Endothelial cell of umbilical vein (primary cell): ENCODE measurements around the gene GALNT10. TPM values are rescaled to one million over a fixed set of nuclear protein-coding genes. Genes with fewer than 3 reads are reported as not detected.

Experiments
- BruUV-seq: library from RNA; stranded (reverse); fragments of 400-500 nt; replicated peaks from 2 replicates; lab custom pipeline; 2021; lab: Mats Ljungman, UMichigan
- CTCF ChIA-PET: fragments of 300-600, 350-600 bp; sonication (Branson Sonifier 250); formaldehyde crosslinking; loops from one replicate; lab custom pipeline; 2021; ENCODE audit warnings: antibody characterized with exemption, inconsistent platforms; lab: Charles Lee
- POLR2A ChIA-PET: fragments of 300-600, 350-600 bp; sonication (Branson Sonifier 250); formaldehyde crosslinking; loops from one replicate; lab custom pipeline; 2021; ENCODE audit warnings: antibody characterized with exemption, inconsistent platforms; lab: Charles Lee
- DNase-seq: peaks from one replicate; pipeline ENCODE4 v3.0.0-alpha.2; 2011; ENCODE audit warnings: low read depth, low spot score
- FAIRE-seq: peaks from 2 replicates; lab custom pipeline; 2011; peaks lifted over from hg19 to GRCh38; lab: Jason Lieb, UNC
- H2AFZ ChIP-seq: 2 replicates; pipeline ENCODE4 v1.6.0; 2012; ENCODE audit warnings: low read depth, low read length, control low read depth, inconsistent platforms
- H3K27ac ChIP-seq: 2 replicates; pipeline ENCODE4 v1.5.1; 2011; ENCODE audit warnings: low read depth, mild to moderate bottlenecking, control low read depth, low read length, moderate library complexity; ENCODE audit not compliant: insufficient read depth
- H3K27me3 ChIP-seq, 2 experiments: 2 replicates each; pipeline versions ENCODE4 v1.6.0 to v1.6.1; 2011; ENCODE audit warnings: low read length in 2 of 2, mixed read lengths in 1 of 2; ENCODE audit not compliant: control insufficient read depth in 2 of 2, insufficient read depth in 2 of 2
- H3K36me3 ChIP-seq, 2 experiments: 2 replicates in 1 of 2; 3 replicates in 1 of 2; pipeline ENCODE4 v1.5.1; 2011; ENCODE audit warnings: low read length in 2 of 2, mild to moderate bottlenecking in 1 of 2, moderate library complexity in 1 of 2; ENCODE audit not compliant: control insufficient read depth in 2 of 2, insufficient read depth in 2 of 2; ENCODE audit errors: extremely low read depth in 1 of 2
- H3K4me1 ChIP-seq: 3 replicates; pipeline ENCODE4 v1.5.1; 2011; ENCODE audit warnings: mild to moderate bottlenecking, low read length; ENCODE audit not compliant: control insufficient read depth, insufficient read depth; ENCODE audit errors: extremely low read depth
- H3K4me2 ChIP-seq: 2 replicates; pipeline ENCODE4 v1.6.1; 2011; ENCODE audit warnings: low read length, control low read depth, mixed read lengths; ENCODE audit not compliant: insufficient read depth
- H3K4me3 ChIP-seq, 3 experiments: fragments of 200-600 bp in 1 of 3; sonication (generic), shearing (Covaris generic) in 1 of 3; replicated peaks in 1 of 3; 2 replicates each; pipeline ENCODE4 v1.5.1; 2011 to 2016; ENCODE audit warnings: control low read depth in 3 of 3, low read length in 3 of 3, mild to moderate bottlenecking in 2 of 3, inconsistent platforms in 1 of 3, low read depth in 1 of 3, moderate library complexity in 1 of 3; ENCODE audit not compliant: insufficient read depth in 1 of 3
- H3K79me2 ChIP-seq: 2 replicates; pipeline ENCODE4 v1.6.0; 2012; ENCODE audit warnings: low read length, inconsistent platforms; ENCODE audit not compliant: control insufficient read depth, insufficient read depth
- H3K9ac ChIP-seq: replicated peaks from 2 replicates; pipeline ENCODE3; 2011; ENCODE audit warnings: low read length, control low read depth; ENCODE audit not compliant: insufficient read depth; ENCODE audit errors: extremely low read depth
- H3K9me1 ChIP-seq: replicated peaks from 3 replicates; pipeline ENCODE4 v1.6.0; 2011; ENCODE audit warnings: mild to moderate bottlenecking, low read length; ENCODE audit not compliant: control insufficient read depth, insufficient read depth; ENCODE audit errors: extremely low read depth
- H3K9me3 ChIP-seq: replicated peaks from 2 replicates; pipeline ENCODE4 v1.5.1; 2012; ENCODE audit warnings: low read length, inconsistent platforms; ENCODE audit not compliant: control insufficient read depth, insufficient read depth
- H4K20me1 ChIP-seq: replicated peaks from 2 replicates; pipeline ENCODE3; 2011; ENCODE audit warnings: mild to moderate bottlenecking, low read length; ENCODE audit not compliant: control insufficient read depth, insufficient read depth; ENCODE audit errors: extremely low read depth
- EZH2 ChIP-seq: IDR thresholded peaks from 2 replicates; pipeline ENCODE4 v1.6.1; 2012; ENCODE audit warnings: borderline replicate concordance, low read depth, mild to moderate bottlenecking, moderate library complexity, low read length, inconsistent platforms; ENCODE audit not compliant: severe bottlenecking
- FOS ChIP-seq: IDR thresholded peaks from 2 replicates; pipeline ENCODE4 v1.6.1; 2011; ENCODE audit warnings: mild to moderate bottlenecking, low read length, moderate library complexity, borderline replicate concordance; ENCODE audit not compliant: insufficient read depth
- GATA2 ChIP-seq: IDR thresholded peaks from 2 replicates; pipeline ENCODE4 v1.7.0; 2011; ENCODE audit warnings: low read depth, mild to moderate bottlenecking, moderate library complexity, mixed read lengths, low read length; ENCODE audit not compliant: insufficient read length, insufficient read depth
- MAX ChIP-seq: IDR thresholded peaks from 2 replicates; pipeline ENCODE4 v1.6.1; 2011; ENCODE audit not compliant: insufficient read depth, insufficient read length
- MYC ChIP-seq: IDR thresholded peaks from one replicate; pipeline ENCODE4 v1.6.1; 2011; ENCODE audit warnings: mild to moderate bottlenecking, low read depth, low read length
- POLR2A ChIP-seq: IDR thresholded peaks from 2 replicates; pipeline ENCODE4 v1.6.1; 2012; ENCODE audit warnings: low read depth, mild to moderate bottlenecking, control low read depth, low read length
- POLR2AphosphoS5 ChIP-seq: IDR thresholded peaks from 2 replicates; pipeline ENCODE4 v1.6.1; 2012; ENCODE audit warnings: low read depth, mild to moderate bottlenecking, control low read depth, low read length, moderate library complexity; ENCODE audit not compliant: insufficient read depth
- dilution Hi-C: fragments of 300-500 bp; cut with MboI; formaldehyde crosslinking; loops from one replicate; pipeline ENCODE4 v1.15.0; 2019; ENCODE audit warnings: low sequenced_read_pairs; ENCODE audit not compliant: extremely low pct_ligation_motif_present
- intact Hi-C: fragments of 100-400 bp; cut with micrococcal nuclease; formaldehyde crosslinking; loops from one replicate; pipeline ENCODE4 v1.10.0; 2022
- polyA plus RNA-seq, 4 experiments: library from polyadenylated mRNA; depleted of rRNA in 3 of 4; stranded (reverse) in 3 of 4; unstranded in 1 of 4; fragments of >200 nt; gene quantifications; 2 replicates each; pipeline versions ENCODE4 v1.2.1 to v1.2.3, GENCODE V29; 2011 to 2012; ENCODE audit warnings: missing spikeins in 1 of 4
- total RNA-seq: library from RNA; stranded (reverse); gene quantifications from 2 replicates; pipeline ENCODE4 v1.2.3, GENCODE V29; 2021

Gene GALNT10
- total and polyA plus RNA-seq, 2 donors (not counting 3 experiments of a cell fraction or from before 2014, with no cell fraction given), result 70.2 to 77.6 TPM

GRCh38 chr5:154201108-154201769 lies 10.7 kb downstream of the GALNT10 start:
- no peak overlapping the region for H3K4me3 ChIP-seq
- no peak overlapping the region for H3K27ac ChIP-seq
- H3K36me3 ChIP-seq, result peaks cover 0 to 8% of the 10 kb centered on the region in 2 experiments
- H3K27me3 ChIP-seq, result no peaks in the 10 kb centered on the region
- H3K9me1 ChIP-seq, result no peaks in the 10 kb centered on the region
- no peak overlapping the region for H2AFZ ChIP-seq
- H3K9me3 ChIP-seq, result no peaks in the 10 kb centered on the region
- no peak for TF ChIP-seq FOS
- TF ChIP-seq MAX, result no peak
- TF ChIP-seq POLR2AphosphoS5, result no peak
- TF ChIP-seq POLR2A, result no peak
- TF ChIP-seq GATA2, result no peak
- no peak for TF ChIP-seq MYC
- no peak for TF ChIP-seq EZH2
- dilution Hi-C loops, result no loop called here
- H3K4me1 ChIP-seq, result peaks cover 36% of the 10 kb centered on the region
- POLR2A ChIA-PET, result no interaction called here
- no peak overlapping the region for H3K4me2 ChIP-seq
- CTCF ChIA-PET, result interaction anchor here (1.0 to 4.9 kb wide), 3 partner anchors 8 to 203 kb away, joined by 5 to 64 read pairs (median 7); partner anchors contain the start of gene GALNT10
- FAIRE-seq (no peak), DNase-seq (no peak)
- peaks cover 6% of the 10 kb centered on the region for H3K79me2 ChIP-seq
- intact Hi-C loops, result no loop called here
- no peaks in the 10 kb centered on the region for H4K20me1 ChIP-seq
- BruUV-seq, result no TSS peak
- H3K9ac ChIP-seq, result no peak overlapping the region
